Measurements from ENCODE around the gene RNPC3.

- no peak for TF ChIP-seq CTCF (IDR thresholded peaks at IDR 0.05; ENCODE audit: insufficient read depth, low read length)
- TF ChIP-seq SPI1 (IDR thresholded peaks at IDR 0.05; ENCODE audit: borderline replicate concordance, low read depth): no peak
These were observed 21.0 kb downstream of the RNPC3 start for GRCh38 chr1:103546496-103546895.
